ENCODE data around the gene ZCCHC14. TPM values are rescaled to one million over a fixed set of nuclear protein-coding genes. Genes with fewer than 3 reads are reported as not detected.

The ZCCHC14 gene
- total RNA-seq, 2 donors from 2014 or later, result 18.9 to 54.4 TPM

- H3K27ac ChIP-seq, result peak overlapping the region in 1 of 4 donors; percentile 3
- no peak for ATAC-seq
- 75 to 83% methylated on average over 9 of the region's 9 CpGs for WGBS, 2 donors
- no peaks in the 10 kb centered on the region for H3K9me3 ChIP-seq
- no peak for DNase-seq
- intact Hi-C loops (cut with DNase I), result loop anchor here (5.0 kb wide), 1 partner anchor 53 kb away; no protein-coding TSS in a partner anchor
- no peak overlapping the region for H3K4me3 ChIP-seq
- no peak for TF ChIP-seq CTCF (IDR thresholded peaks at IDR 0.05)
- TF ChIP-seq POLR2A (IDR thresholded peaks at IDR 0.05), result no peak
- peaks cover 28% of the 10 kb centered on the region for H3K4me1 ChIP-seq
- no peaks in the 10 kb centered on the region for H3K36me3 ChIP-seq (replicated peaks in 1 of 2; ENCODE audit: insufficient read depth in 1 of 2, low read depth in 2 of 2)
- no peaks in the 10 kb centered on the region for H3K27me3 ChIP-seq
Measured at GRCh38 chr16:87375426-87376135, 117.2 kb downstream of the ZCCHC14 start.

GRCh38 chr16:87374313-87374712 is 118.5 kb downstream of the ZCCHC14 start:
- DNase-seq (no peak), ATAC-seq (no peak)
- WGBS, 2 donors, result 94 to 97% methylated on average over 13 of the region's 13 CpGs
- peaks cover 19% of the 10 kb centered on the region for H3K4me1 ChIP-seq
- no peaks in the 10 kb centered on the region for H3K9me3 ChIP-seq
- TF ChIP-seq POLR2A (IDR thresholded peaks at IDR 0.05), result no peak
- H3K27me3 ChIP-seq, result no peaks in the 10 kb centered on the region
- no peak overlapping the region for H3K27ac ChIP-seq
- H3K4me3 ChIP-seq, result no peak overlapping the region
- no peaks in the 10 kb centered on the region for H3K36me3 ChIP-seq (replicated peaks in 1 of 2; ENCODE audit: insufficient read depth in 1 of 2, low read depth in 2 of 2)
- intact Hi-C loops (cut with DNase I), result no loop called here

GRCh38 chr16:87372305-87372704 is 120.5 kb downstream of the ZCCHC14 start:
- Histone ChIP-seq H3K36me3 (replicated peaks in 1 of 2; ENCODE audit: insufficient read depth in 1 of 2, low read depth in 2 of 2) (no peaks in the 10 kb centered on the region), H3K27ac (no peak overlapping the region), H3K4me1 (peaks cover 14% of the 10 kb centered on the region), H3K27me3 (no peaks in the 10 kb centered on the region), H3K9me3 (no peaks in the 10 kb centered on the region), H3K4me3 (no peak overlapping the region)
- 87 to 98% methylated on average over 4 of the region's 4 CpGs for WGBS, 2 donors
- intact Hi-C loops (cut with DNase I), result no loop called here
- ATAC-seq, result no peak
- no peak for DNase-seq
- TF ChIP-seq CTCF (IDR thresholded peaks at IDR 0.05) (no peak), POLR2A (IDR thresholded peaks at IDR 0.05) (no peak)

- intact Hi-C loops (cut with DNase I), result no loop called here
- Histone ChIP-seq H3K36me3 (replicated peaks in 1 of 2; ENCODE audit: insufficient read depth in 1 of 2, low read depth in 2 of 2) (no peaks in the 10 kb centered on the region), H3K27me3 (no peaks in the 10 kb centered on the region), H3K27ac (no peak overlapping the region), H3K4me1 (peaks cover 7% of the 10 kb centered on the region), H3K4me3 (no peak overlapping the region), H3K9me3 (no peaks in the 10 kb centered on the region)
- no peak for TF ChIP-seq POLR2A (IDR thresholded peaks at IDR 0.05)
- no peak for TF ChIP-seq CTCF (IDR thresholded peaks at IDR 0.05)
- WGBS, 2 donors, result 83 to 85% methylated on average over 19 to 20 of the region's 20 CpGs
- no peak for DNase-seq
- no peak for ATAC-seq
Measured at GRCh38 chr16:87371261-87371866, 121.5 kb downstream of the ZCCHC14 start.

- ATAC-seq, result no peak
- no peaks in the 10 kb centered on the region for H3K4me1 ChIP-seq
- intact Hi-C loops (cut with DNase I), result no loop called here
- H3K36me3 ChIP-seq (replicated peaks in 1 of 2; ENCODE audit: insufficient read depth in 1 of 2, low read depth in 2 of 2), result no peaks in the 10 kb centered on the region
- H3K9me3 ChIP-seq, result no peaks in the 10 kb centered on the region
- H3K27ac ChIP-seq, result no peak overlapping the region
- DNase-seq, result no peak
- H3K27me3 ChIP-seq, result no peaks in the 10 kb centered on the region
- no peak for TF ChIP-seq POLR2A (IDR thresholded peaks at IDR 0.05)
- TF ChIP-seq CTCF (IDR thresholded peaks at IDR 0.05), result no peak
- WGBS, 2 donors, result 85 to 88% methylated on average over 5 to 14 of the region's 16 CpGs
- H3K4me3 ChIP-seq, result no peak overlapping the region
Measured at GRCh38 chr16:87369796-87370719, 122.8 kb downstream of the ZCCHC14 start.
